Stimulated activated CD4-positive, alpha-beta T cell treated with anti-CD3 and anti-CD28 coated beads, Interleukin-4, amount 100 ng/mL, for 4 hours (primary cell): ENCODE measurements around the gene PLEKHM2.
A peak's percentile ranks its signal among the peaks of the same experiment; 100 is the strongest.
"Not testable (repeated sequence)": the region's sequence is repeated elsewhere in the genome, so short reads cannot be mapped to it uniquely, and the experiment has no call there.

Experiments used
- DNase-seq, 2 experiments: peaks; one replicate each; pipeline ENCODE4 v3.0.0-alpha.2; 2020

Gene PLEKHM2, protein sequence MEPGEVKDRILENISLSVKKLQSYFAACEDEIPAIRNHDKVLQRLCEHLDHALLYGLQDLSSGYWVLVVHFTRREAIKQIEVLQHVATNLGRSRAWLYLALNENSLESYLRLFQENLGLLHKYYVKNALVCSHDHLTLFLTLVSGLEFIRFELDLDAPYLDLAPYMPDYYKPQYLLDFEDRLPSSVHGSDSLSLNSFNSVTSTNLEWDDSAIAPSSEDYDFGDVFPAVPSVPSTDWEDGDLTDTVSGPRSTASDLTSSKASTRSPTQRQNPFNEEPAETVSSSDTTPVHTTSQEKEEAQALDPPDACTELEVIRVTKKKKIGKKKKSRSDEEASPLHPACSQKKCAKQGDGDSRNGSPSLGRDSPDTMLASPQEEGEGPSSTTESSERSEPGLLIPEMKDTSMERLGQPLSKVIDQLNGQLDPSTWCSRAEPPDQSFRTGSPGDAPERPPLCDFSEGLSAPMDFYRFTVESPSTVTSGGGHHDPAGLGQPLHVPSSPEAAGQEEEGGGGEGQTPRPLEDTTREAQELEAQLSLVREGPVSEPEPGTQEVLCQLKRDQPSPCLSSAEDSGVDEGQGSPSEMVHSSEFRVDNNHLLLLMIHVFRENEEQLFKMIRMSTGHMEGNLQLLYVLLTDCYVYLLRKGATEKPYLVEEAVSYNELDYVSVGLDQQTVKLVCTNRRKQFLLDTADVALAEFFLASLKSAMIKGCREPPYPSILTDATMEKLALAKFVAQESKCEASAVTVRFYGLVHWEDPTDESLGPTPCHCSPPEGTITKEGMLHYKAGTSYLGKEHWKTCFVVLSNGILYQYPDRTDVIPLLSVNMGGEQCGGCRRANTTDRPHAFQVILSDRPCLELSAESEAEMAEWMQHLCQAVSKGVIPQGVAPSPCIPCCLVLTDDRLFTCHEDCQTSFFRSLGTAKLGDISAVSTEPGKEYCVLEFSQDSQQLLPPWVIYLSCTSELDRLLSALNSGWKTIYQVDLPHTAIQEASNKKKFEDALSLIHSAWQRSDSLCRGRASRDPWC

DNA sequence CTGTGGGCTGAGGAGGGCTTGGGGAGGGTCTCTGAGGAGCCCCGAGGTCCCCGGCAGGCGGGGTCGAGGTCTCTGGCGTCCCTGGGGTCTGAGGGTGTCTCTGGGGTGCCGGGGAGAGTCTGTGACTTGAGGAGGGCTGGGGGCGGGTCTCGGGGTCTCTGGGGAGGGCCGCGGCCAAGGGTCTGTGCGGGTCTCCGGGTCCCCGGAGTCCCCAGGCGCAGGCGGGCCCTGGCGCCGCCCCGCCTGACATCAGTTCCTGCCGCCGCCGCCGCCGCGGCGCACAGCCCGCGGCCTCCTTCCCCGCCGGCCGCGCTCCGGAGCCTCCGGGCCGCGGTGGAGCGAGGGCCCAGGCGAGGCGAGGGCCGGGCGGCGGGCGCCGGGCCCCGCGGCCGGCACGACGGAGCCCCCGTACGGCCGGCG is at the start of gene PLEKHM2:
Gene PLEKHM2, plus strand, starts transcription at position 279 of the 420 bp plus-strand sequence. CDS start 239 bp downstream, outside the sequence.
- DNase-seq: peak; percentile 37 to 58

DNA sequence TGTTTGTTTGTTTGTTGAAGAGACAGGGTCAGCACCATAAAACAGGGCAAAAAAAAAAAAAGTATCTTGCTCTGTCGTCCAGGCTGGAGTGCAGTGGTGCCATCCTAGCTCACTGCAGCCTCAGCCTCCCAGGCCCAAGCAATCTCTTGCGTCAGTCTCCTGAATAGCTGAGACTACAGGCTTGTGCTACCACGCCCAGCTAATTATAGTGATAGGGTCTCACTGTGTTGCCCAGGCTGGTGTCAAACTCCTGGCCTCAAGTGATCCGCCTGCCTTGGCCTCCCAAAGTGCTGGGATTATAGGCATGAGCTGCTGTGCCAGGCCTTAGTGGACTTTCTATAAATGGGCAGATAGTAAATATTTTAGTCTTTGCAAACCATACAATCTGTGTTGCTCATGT is 47.7 kb upstream of the PLEKHM2 start:
- no peak for DNase-seq

DNA sequence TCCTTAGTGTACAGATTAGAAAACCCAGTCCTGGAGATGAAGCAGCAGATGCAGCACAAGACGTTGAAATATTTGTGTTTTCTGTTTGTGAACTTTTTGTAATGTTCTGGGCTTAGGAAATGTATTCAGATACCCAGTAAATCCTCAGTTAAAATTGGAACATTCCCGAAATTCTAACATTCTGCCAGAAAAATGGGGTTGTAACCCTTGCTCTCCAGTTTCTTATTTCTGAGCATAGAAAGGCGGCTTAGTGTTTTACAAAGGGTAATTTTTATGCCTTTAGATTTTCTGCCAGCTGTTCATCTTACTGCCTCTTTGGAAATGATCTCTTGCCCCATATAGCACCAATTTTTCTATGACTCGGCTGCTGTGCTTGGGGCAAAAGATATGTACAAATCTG is 46.3 kb upstream of the PLEKHM2 start:
- DNase-seq: no peak

DNA sequence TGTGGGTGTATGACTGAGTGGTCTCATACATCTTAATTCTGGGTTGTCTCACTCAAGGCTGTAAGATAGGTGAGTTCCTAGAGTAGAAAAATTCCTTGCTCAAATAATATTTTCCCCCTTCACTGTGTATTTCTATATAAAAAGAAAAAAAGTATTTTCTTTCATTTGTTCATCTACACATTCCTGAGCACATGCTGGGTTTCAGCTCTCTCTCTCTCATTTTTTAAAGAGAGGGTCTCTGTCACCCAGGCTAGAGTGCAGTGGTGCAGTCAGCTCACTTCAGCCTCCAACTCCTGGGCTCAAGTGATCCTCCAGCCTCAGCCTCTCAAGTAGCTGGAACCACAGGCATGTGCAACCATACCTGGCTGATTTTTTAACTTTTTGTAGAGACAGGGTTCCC is 44.9 kb upstream of the PLEKHM2 start:
- no peak for DNase-seq

DNA sequence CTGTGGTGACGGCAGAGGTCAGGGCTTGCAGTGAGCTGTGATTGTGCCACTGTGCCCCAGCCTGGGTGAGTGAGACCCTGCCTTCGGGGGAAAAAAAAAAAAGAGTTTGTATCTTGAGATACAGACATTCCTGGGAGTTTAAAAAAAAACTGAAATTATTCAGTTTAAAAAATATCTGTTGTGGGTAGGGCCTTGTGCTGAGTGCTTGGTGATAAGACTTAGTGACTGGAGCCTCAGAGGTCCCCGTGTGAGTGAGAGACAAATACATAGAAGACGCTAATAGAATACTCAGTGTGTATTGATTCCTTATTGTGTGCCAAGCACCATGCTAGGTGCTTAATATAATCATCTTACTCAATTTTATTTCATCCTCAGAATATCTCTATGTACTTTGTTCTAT is 44.2 kb upstream of the PLEKHM2 start:
- no peak for DNase-seq

DNA sequence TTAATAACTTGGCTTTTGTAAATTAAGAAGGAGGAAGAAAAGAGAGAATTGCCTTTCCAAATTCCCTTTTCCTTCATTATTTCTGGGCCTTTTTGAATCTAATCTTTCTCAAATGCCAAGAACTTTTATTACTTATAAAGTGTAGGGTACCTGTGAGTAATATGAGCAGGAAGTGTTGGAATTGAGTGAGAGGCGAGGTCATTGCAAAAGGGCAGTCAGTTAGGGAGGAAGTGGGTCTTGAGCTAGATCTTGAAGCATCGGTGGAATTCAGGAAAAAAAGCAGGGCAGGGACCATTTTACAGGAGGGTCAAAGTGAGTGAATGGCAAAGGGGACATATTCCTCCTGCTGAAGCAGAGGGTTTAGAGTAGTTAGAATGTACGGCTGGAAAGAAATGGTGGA is 43.5 kb upstream of the PLEKHM2 start:
- DNase-seq: no peak

DNA sequence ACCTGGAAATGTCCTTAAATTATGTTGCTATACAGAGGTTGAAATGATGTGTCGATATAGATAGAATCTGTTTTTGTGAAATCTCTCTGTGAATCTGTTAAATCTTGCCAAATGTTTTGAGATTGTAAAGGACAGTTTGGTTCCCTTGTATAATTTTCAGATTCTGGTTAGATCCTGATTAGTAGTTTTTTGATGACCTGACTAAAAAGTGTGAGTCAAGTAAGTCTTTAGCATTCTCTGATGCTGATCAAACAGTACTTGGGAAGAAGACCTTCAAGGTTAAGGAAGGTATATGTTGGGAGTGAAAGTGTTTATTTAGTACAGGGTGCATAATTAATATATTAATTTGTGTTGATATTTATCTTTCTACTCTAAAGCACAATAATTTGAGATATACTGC is 34.2 kb upstream of the PLEKHM2 start:
- no peak for DNase-seq

DNA sequence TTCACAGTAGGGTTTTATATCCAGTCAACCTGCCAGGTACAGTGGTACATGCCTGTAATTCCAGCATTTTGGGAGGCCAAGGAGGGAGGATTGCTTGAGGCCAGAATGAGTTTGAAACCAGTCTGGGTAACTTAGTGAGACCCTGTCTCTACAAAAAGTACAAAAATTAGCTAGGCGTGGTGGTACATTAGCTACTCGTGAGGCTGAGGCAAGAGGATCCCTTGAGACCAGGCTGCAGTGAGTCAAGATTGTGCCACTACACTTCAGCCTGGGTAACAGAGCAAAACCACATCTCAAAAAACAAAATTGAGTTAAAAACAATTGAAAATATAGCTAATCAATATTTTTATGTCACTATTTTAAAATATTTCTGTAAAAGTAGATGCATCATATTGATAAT is 33.7 kb upstream of the PLEKHM2 start:
- DNase-seq: no peak

DNA sequence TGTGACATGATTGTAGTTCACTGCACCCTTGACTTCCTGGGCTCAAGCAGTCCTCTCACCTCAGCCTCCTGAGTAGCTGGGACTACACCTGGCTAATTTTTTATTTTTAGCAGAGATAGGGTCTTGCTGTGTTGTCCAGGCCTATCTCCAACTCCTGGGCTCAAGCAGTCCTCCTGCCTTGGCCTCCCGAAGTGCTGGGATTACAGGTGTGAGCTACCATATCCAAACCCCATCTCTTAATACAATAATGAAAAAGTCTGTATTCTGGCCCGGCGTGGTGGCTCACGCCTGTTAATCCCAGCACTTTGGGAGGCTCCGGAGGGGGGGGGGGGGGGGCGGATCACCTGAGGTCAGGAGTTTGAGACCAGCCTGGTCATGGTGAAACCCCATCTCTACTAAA is 32.0 kb upstream of the PLEKHM2 start:
- DNase-seq: not testable (repeated sequence)

DNA sequence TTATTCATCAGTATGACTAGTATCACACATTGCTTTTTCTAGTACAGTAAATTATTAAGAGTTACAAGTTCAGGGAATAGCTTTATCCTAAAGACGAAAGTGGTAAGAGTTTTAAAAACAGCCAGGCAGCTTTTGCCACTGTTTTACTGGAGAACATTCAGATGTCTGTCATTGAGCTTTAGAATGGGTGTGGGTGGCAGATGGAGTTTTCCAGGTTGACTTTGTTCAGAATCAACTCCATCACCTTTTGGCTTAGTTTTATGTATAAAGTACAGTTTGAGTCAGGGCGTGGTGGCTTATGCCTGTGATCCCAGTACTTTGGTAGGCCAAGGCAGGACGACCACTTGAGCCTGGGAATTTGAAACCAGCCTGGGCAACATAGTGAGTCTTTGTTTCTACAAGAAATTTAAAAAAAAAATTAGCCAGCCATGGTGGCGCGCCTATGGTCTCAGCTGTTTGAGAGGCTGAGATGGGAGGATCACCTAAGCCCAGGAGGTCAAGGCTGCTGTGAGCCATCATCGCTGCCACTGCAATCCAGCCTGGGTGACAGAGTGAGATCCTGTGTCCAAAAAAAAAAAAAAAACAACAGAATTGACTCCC is 29.9 kb upstream of the PLEKHM2 start:
- no peak for DNase-seq

DNA sequence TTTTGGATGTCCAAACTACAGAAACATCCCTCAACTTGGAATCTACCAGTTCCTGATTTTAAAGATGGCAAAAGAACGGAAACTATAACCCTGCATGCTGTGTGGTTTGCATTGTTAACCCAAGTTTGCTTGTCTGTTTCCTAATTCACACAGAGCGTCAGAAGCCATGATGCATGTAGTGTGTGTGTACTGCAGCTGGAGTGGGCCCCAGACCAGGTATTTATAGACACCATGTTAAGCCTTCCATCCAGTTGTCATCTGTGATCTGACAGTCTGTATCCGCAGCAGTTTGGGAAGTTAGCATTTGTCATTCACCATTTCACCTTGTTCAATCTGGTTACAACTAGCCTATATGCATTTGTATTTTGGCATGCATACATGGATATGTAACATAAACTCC is 27.7 kb upstream of the PLEKHM2 start:
- no peak for DNase-seq

DNA sequence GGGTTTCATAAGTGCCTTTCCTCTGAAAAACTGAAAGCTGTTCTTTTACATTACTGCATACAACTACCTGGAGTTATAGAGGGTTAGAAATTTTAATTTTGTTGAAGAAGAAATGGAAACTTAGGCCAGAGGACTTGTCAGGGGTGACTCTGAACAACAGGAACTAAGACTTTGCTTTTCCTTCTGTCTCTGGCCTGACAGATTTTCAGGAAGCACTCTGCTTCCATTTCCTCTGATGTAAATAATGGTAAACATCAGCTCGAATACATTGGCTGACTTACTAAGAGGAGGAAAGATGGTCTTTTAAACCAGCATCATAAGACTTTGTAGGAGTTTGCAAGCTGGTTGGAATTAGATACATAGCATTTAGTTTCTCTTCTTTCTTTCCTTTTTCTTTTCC is 27.1 kb upstream of the PLEKHM2 start:
- DNase-seq: no peak

DNA sequence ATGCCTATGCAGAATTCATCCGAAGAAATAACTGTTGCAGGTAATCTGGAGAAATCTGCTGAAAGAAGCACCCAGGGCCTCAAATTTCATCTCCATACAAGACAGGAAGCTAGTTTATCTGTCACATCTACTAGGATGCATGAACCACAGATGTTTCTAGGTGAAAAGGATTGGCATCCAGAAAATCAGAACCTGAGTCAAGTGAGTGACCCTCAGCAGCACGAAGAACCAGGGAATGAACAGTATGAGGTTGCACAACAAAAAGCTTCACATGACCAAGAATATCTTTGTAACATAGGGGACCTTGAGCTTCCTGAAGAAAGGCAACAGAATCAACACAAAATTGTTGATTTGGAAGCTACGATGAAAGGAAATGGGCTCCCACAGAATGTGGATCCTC is 24.0 kb upstream of the PLEKHM2 start:
- no peak for DNase-seq

DNA sequence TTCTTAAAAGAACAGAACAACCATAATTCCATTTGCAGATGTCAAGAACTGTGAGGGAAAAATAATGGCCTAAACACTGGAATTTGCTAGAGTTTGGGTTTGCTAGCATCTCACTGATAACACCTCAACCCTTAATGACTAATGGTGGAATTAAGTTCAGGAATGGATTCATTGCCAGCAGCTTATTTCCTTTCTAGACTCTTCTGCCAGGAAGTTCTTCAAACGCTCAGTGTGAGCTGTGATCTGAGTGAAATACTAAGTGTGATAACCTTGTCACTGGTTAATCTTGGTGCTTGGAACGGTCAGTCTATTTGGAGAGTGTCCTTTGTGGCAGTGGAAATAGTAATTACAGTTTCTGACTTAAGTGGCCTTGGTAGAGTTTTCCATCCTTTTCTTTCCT is 21.6 kb upstream of the PLEKHM2 start:
- no peak for DNase-seq

DNA sequence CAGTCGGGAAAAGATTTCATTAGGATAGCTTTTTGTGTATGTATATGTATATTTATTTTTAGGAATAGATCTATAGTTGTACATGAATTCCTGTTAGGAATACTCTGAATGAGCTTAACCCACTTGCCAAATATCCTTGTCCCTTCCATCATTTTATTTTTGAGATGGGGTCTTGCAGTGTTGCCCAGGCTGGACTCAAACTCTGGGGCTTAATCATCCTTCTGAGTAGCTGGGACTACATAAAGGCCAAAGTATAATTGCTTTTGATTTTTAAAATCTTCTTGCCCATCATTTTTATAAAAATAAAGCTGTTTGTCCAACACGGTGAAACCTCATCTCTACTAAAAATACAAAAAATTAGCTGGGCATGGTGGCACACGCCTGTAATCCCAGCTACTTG is 20.2 kb upstream of the PLEKHM2 start:
- no peak for DNase-seq

DNA sequence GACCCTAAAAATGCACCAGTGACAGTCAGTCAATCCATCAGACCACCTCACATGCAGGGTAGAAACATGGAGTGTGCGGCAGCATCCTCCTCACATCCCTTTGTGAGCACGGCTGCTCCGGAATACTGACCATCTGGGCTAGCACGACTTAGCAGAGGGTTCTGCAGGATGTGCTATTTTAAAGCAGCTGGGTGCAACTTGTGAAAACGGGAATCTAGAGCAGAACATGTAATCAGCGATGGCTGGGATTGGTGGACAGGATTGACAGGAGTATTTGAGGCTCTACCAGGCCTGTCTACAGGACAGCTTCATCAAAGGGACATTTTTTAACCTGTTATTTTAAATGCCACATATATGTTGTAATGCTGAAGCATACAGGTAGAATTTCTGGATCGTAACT is 16.8 kb upstream of the PLEKHM2 start:
- DNase-seq: no peak

DNA sequence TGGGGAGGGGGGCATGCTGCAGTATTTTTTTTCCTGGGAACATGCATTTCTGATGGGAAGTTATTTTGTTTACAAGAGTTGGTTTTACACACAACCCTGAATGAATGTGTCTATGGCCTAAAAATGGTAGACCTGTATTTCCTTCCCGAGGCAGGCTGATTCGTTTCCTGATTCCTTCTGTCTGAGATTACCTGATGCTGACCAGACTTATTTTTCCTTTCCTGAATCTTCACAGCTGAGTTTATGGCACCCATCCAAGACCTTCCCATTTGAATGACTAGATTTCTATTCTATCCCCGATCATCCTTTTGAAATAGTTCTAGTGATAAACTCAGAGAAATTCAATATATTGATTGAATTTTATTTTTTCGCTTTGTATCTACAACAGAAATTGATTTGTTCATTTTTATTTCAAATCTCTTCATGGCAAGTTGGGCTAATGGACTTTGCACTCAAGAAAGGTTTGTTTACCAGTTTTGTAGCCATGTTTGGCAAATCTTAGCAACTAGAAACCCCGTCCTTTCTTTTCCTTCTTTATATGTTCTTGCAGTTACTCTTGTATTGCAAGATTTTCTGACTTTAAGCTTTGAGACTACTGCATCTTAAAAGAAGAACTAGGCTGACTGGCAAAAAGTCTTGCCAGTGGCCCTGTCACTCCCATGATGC is 15.9 kb upstream of the PLEKHM2 start:
- no peak for DNase-seq

DNA sequence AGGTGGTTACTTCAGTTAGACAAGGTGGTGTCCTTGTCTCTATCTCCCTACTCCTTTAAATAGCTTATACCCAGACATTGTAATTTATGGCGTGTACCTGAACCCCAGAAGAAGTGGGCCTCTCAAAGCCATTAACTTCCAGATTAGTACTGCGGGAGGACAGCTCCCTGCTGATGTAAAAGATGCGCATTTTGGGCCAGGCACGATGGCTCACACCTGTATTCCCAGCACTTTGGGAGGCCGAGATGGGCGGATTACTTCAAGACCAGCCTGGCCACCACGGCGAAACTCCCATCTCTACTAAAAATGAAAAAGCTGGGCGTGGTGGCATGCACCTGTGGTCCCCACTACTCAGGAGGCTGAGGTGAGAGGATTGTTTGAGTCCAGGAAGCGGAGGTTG is 15.0 kb upstream of the PLEKHM2 start:
- DNase-seq: no peak

DNA sequence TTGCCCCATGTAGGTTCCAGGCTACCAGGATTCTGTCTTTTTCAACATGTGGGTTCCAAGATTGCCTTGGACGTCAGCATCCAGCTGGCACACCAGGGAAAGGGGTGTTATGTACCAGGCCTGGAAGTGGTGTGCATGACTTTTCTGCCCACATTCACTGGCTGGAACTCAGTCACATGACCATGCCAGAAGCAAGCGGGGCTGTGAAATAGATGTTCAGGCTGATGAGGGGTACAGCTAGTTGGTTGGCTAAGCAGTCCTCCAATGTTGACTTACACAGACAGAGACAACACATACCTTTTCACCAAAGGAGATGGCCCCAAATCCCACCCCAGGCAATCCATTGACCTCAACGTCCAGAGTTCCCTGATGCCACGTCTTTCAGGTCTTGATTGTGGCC is 14.3 kb upstream of the PLEKHM2 start:
- DNase-seq: no peak

DNA sequence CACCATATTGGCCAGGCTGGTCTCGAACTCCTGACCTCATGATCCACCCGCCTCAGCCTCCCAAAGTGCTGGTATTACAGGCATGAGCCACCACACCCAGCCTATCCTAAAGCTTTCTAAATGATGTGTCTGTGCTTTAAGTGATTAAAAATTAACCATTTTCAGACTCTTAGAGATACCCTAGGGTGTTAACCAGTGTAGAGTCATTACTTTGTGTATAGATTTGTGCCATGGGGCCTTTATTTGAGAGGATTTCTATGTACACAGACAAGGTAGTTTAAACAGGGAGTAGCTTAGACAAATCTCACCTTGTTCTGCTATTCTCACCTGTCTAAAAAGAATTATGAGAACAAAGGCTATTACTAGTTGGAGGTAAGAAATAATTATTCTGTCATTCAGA is 12.7 kb upstream of the PLEKHM2 start:
- DNase-seq: no peak

DNA sequence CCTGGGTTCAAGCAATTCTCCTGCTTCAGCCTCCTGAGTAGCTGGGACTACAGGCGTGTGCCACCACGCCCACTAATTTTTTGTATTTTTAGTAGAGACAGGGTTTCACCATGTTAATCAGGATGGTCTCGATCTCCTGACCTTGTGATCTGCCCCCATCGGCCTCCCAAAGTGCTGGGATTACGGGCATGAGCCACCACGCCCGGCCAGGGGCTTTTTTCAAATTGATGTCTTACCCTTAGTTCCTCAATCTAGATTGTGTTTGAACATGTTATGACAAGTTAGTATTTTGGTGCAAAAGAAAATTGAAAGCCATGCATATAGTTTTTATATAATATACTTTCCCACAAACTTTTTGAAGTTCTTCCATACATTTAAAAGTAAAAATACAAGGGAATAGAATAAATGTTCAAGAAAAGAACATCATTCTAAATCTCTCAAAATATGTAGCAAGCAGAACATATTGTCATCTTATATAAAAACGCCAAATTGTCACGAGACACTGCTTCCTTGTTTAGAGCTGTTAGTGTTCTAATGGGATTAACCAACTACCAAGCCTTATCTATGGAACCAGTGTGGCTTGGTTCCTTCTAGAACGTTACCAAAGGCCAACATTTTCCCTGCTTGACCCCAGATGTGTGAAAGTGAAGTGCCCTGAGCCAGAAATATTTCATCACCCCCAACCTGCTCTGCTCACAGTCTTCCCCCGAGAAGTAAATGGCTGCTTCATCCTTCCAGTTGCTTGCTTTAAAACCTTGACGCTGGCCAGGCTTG is 9.5 kb upstream of the PLEKHM2 start:
- no peak for DNase-seq

DNA sequence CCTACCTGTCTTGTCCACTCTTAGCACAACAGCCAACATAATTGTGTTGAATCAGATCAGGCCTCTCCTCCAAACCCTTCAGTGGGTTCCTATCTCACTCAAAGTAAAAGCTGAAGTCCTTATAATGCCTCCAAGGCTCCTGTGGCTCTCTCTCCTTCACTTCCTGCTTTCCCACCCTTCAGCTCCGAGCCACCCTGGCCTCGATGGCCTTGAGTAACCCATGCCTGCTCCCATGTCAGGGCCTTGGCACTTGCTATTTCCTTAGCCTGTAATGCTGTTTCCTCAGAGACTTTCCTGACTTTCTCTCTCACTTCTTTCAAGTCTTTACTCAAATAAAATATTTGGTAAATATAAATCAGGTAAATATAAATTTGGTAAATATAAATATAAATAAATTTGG is 8.1 kb upstream of the PLEKHM2 start:
- DNase-seq: no peak
